ENCODE results near the gene HRAS.

DNA sequence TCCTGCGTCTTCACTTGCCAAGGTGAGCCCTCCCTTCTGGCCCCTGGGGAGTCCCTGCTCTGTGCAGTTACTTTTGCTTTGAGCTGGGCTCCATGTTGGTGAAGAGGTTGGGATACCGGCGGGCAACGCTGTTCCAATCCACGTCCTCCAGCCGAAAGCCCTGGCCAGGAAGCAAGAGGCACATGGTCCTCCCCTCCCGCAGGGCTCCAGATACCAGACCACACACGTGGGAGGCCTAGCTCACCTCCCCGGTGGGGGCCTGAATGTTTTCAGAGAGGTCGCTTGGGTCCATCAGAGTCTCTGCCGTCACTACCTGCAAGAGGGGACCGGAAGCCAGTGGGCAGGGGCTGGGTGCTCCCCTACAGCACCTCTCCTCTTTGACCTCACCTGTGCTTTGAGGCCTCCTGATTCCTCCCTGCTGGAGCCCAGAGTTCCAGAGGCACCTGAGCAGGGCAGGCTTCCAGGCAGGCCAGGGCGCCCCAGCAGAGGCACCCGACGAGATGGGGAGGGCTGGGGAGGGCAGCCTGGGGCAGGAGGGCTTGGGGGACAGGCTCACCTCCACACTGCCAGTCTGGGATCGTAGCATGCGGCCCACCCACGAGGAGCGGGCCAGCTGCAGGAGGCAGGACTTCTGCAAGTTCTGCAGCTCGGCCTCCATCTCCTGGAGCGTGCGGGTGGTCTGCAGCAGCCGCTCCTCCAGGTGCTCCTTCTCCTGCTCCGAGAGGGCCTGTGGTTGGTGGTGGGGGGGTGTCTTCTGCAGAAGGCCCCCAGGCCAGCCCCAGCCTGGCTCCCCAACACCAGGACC is 22.2 kb upstream of the HRAS start:
- no peak for TF ChIP-seq RELA (CRISPR knock-in tag; IDR thresholded peaks at IDR 0.05)
- TF ChIP-seq, protein P1, sequence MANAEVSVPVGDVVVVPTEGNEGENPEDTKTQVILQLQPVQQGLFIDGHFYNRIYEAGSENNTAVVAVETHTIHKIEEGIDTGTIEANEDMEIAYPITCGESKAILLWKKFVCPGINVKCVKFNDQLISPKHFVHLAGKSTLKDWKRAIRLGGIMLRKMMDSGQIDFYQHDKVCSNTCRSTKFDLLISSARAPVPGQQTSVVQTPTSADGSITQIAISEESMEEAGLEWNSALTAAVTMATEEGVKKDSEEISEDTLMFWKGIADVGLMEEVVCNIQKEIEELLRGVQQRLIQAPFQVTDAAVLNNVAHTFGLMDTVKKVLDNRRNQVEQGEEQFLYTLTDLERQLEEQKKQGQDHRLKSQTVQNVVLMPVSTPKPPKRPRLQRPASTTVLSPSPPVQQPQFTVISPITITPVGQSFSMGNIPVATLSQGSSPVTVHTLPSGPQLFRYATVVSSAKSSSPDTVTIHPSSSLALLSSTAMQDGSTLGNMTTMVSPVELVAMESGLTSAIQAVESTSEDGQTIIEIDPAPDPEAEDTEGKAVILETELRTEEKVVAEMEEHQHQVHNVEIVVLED (CRISPR knock-in tag; IDR thresholded peaks at IDR 0.05; ENCODE audit: borderline replicate concordance) = no peak
- no peak for TF ChIP-seq RBM22 (optimal IDR thresholded peaks at IDR 0.05; ENCODE audit: low read length)
- TF ChIP-seq, protein P2, sequence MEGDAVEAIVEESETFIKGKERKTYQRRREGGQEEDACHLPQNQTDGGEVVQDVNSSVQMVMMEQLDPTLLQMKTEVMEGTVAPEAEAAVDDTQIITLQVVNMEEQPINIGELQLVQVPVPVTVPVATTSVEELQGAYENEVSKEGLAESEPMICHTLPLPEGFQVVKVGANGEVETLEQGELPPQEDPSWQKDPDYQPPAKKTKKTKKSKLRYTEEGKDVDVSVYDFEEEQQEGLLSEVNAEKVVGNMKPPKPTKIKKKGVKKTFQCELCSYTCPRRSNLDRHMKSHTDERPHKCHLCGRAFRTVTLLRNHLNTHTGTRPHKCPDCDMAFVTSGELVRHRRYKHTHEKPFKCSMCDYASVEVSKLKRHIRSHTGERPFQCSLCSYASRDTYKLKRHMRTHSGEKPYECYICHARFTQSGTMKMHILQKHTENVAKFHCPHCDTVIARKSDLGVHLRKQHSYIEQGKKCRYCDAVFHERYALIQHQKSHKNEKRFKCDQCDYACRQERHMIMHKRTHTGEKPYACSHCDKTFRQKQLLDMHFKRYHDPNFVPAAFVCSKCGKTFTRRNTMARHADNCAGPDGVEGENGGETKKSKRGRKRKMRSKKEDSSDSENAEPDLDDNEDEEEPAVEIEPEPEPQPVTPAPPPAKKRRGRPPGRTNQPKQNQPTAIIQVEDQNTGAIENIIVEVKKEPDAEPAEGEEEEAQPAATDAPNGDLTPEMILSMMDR (CRISPR knock-in tag; IDR thresholded peaks at IDR 0.05) = no peak
- TF ChIP-seq JUND (CRISPR knock-in tag; IDR thresholded peaks at IDR 0.05) = no peak
- TF ChIP-seq NFE2L2 (IDR thresholded peaks at IDR 0.05; ENCODE audit: low read length) = no peak
- TF ChIP-seq MAFG (CRISPR knock-in tag; IDR thresholded peaks at IDR 0.05) = no peak
- TF ChIP-seq ESRRA (CRISPR knock-in tag; IDR thresholded peaks at IDR 0.05; ENCODE audit: low read depth) = no peak
- TF ChIP-seq, protein P3, sequence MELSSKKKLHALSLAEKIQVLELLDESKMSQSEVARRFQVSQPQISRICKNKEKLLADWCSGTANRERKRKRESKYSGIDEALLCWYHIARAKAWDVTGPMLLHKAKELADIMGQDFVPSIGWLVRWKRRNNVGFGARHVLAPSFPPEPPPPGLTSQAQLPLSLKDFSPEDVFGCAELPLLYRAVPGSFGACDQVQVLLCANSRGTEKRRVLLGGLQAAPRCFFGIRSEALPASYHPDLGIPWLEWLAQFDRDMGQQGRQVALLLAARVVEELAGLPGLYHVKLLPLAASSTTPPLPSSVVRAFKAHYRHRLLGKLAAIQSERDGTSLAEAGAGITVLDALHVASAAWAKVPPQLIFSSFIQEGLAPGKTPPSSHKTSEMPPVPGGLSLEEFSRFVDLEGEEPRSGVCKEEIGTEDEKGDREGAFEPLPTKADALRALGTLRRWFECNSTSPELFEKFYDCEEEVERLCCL (CRISPR knock-in tag; IDR thresholded peaks at IDR 0.05; ENCODE audit: borderline replicate concordance) = no peak
